Measurements from ENCODE around the gene LTK. TPM values are rescaled to one million over a fixed set of nuclear protein-coding genes. Genes with fewer than 3 reads are reported as not detected.
A peak's percentile ranks its signal among the peaks of the same experiment; 100 is the strongest.

LTK gene
- total RNA-seq, 1 donor = 1.6 TPM

- Histone ChIP-seq H3K4me3 (ENCODE audit: low read length) (no peak overlapping the region), H3K9me3 (ENCODE audit: low read depth, low read length) (no peaks in the 10 kb centered on the region), H3K27me3 (ENCODE audit: insufficient read depth, low read length) (peaks cover 26% of the 10 kb centered on the region), H3K4me1 (ENCODE audit: insufficient read depth, low read length) (peaks cover 25% of the 10 kb centered on the region)
These were observed 2.9 kb downstream of the LTK start for GRCh38 chr15:41510728-41511127.

GRCh38 chr15:41507820-41508290 is 5.8 kb downstream of the LTK start:
- no peak overlapping the region for H3K4me3 ChIP-seq (ENCODE audit: low read length)
- no peaks in the 10 kb centered on the region for H3K9me3 ChIP-seq (ENCODE audit: low read depth, low read length)
- H3K27me3 ChIP-seq (ENCODE audit: insufficient read depth, low read length) = peaks cover 16% of the 10 kb centered on the region
- H3K4me1 ChIP-seq (ENCODE audit: insufficient read depth, low read length) = peaks cover 18% of the 10 kb centered on the region

GRCh38 chr15:41506796-41507341 is 6.8 kb downstream of the LTK start:
- no peaks in the 10 kb centered on the region for H3K9me3 ChIP-seq (ENCODE audit: low read depth, low read length)
- H3K4me1 ChIP-seq (ENCODE audit: insufficient read depth, low read length) = peaks cover 18% of the 10 kb centered on the region

GRCh38 chr15:41505776-41506175 is 7.9 kb downstream of the LTK start:
- Histone ChIP-seq H3K4me1 (ENCODE audit: insufficient read depth, low read length) (peaks cover 28% of the 10 kb centered on the region), H3K4me3 (ENCODE audit: low read length) (no peak overlapping the region), H3K27me3 (ENCODE audit: insufficient read depth, low read length) (peaks cover 22% of the 10 kb centered on the region), H3K9me3 (ENCODE audit: low read depth, low read length) (no peaks in the 10 kb centered on the region)

More at GRCh38 chr15:41506796-41507341, 6.8 kb downstream of the LTK start:
- H3K27me3 ChIP-seq (ENCODE audit: insufficient read depth, low read length) = peaks cover 15% of the 10 kb centered on the region
- H3K4me3 ChIP-seq (ENCODE audit: low read length) = no peak overlapping the region

- Histone ChIP-seq H3K27me3 (ENCODE audit: insufficient read depth, low read length) (peaks cover 27% of the 10 kb centered on the region), H3K9me3 (ENCODE audit: low read depth, low read length) (no peaks in the 10 kb centered on the region), H3K4me1 (ENCODE audit: insufficient read depth, low read length) (peaks cover 29% of the 10 kb centered on the region), H3K4me3 (ENCODE audit: low read length) (no peak overlapping the region)
These were observed 8.7 kb downstream of the LTK start for GRCh38 chr15:41504751-41505492.

GRCh38 chr15:41503669-41504010 is 10.0 kb downstream of the LTK start:
- H3K4me3 ChIP-seq (ENCODE audit: low read length) = no peak overlapping the region
- peaks cover 40% of the 10 kb centered on the region for H3K27me3 ChIP-seq (ENCODE audit: insufficient read depth, low read length)
- peaks cover 29% of the 10 kb centered on the region for H3K4me1 ChIP-seq (ENCODE audit: insufficient read depth, low read length)

GRCh38 chr15:41502795-41503668 is 10.6 kb downstream of the LTK start:
- Histone ChIP-seq H3K4me1 (ENCODE audit: insufficient read depth, low read length) (peaks cover 29% of the 10 kb centered on the region), H3K4me3 (ENCODE audit: low read length) (no peak overlapping the region), H3K9me3 (ENCODE audit: low read depth, low read length) (no peaks in the 10 kb centered on the region), H3K27me3 (ENCODE audit: insufficient read depth, low read length) (peaks cover 46% of the 10 kb centered on the region)

More at GRCh38 chr15:41503669-41504010, 10.0 kb downstream of the LTK start:
- no peaks in the 10 kb centered on the region for H3K9me3 ChIP-seq (ENCODE audit: low read depth, low read length)

GRCh38 chr15:41501931-41502794 is 11.5 kb downstream of the LTK start:
- H3K4me1 ChIP-seq (ENCODE audit: insufficient read depth, low read length) = peaks cover 29% of the 10 kb centered on the region
- H3K9me3 ChIP-seq (ENCODE audit: low read depth, low read length) = no peaks in the 10 kb centered on the region
- peaks cover 53% of the 10 kb centered on the region for H3K27me3 ChIP-seq (ENCODE audit: insufficient read depth, low read length)
- H3K4me3 ChIP-seq (ENCODE audit: low read length) = peak overlapping the region; percentile 4

- H3K4me3 ChIP-seq (ENCODE audit: low read length) = no peak overlapping the region
- H3K9me3 ChIP-seq (ENCODE audit: low read depth, low read length) = no peaks in the 10 kb centered on the region
- peaks cover 61% of the 10 kb centered on the region for H3K27me3 ChIP-seq (ENCODE audit: insufficient read depth, low read length)
- peaks cover 29% of the 10 kb centered on the region for H3K4me1 ChIP-seq (ENCODE audit: insufficient read depth, low read length)
These were observed 12.3 kb downstream of the LTK start for GRCh38 chr15:41501191-41501917.

- no peak overlapping the region for H3K4me3 ChIP-seq (ENCODE audit: low read length)
- no peaks in the 10 kb centered on the region for H3K9me3 ChIP-seq (ENCODE audit: low read depth, low read length)
- peaks cover 47% of the 10 kb centered on the region for H3K4me1 ChIP-seq (ENCODE audit: insufficient read depth, low read length)
- H3K27me3 ChIP-seq (ENCODE audit: insufficient read depth, low read length) = peaks cover 79% of the 10 kb centered on the region
These were observed 14.3 kb downstream of the LTK start for GRCh38 chr15:41499109-41499851.

GRCh38 chr15:41498657-41499056 is 15.0 kb downstream of the LTK start:
- H3K4me1 ChIP-seq (ENCODE audit: insufficient read depth, low read length) = peaks cover 50% of the 10 kb centered on the region
- no peaks in the 10 kb centered on the region for H3K9me3 ChIP-seq (ENCODE audit: low read depth, low read length)
- no peak overlapping the region for H3K4me3 ChIP-seq (ENCODE audit: low read length)
- H3K27me3 ChIP-seq (ENCODE audit: insufficient read depth, low read length) = peaks cover 79% of the 10 kb centered on the region

GRCh38 chr15:41495736-41496599 is 17.7 kb downstream of the LTK start:
- Histone ChIP-seq H3K9me3 (ENCODE audit: low read depth, low read length) (no peaks in the 10 kb centered on the region), H3K27me3 (ENCODE audit: insufficient read depth, low read length) (peaks cover 86% of the 10 kb centered on the region), H3K4me1 (ENCODE audit: insufficient read depth, low read length) (peaks cover 34% of the 10 kb centered on the region), H3K4me3 (ENCODE audit: low read length) (no peak overlapping the region)

Data from mononuclear cell (primary cell).